Stimulated activated CD8-positive, alpha-beta memory T cell treated with anti-CD3 and anti-CD28 coated beads, Interleukin-7, amount 100 ng/mL, for 24 hours (primary cell): ENCODE results near the gene INTS6.

Experiments used
- DNase-seq: peaks from one replicate; pipeline ENCODE4 v3.0.0-alpha.2; 2020; ENCODE audit warnings: low read depth

INTS6 gene

DNA sequence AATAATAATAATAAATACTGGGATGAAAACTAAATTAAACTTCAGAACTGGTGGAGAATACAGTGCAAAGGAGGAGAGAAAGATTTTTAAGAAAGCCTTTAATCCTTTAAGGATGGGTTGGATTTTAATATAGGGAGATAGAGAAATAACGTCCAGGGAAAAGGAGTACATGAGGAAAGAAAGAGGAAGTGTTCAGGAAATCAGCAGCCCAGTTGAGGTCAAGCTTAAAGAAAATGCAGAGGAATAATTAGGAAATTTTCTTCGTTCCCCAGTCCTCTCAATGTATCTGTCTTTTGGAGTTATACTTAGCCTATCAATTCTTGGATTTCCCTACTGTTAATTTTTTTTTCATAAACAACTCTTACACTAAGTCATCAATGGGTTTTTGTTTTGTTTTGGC, 47.7 kb downstream of the INTS6 start:
- no peak for DNase-seq

DNA sequence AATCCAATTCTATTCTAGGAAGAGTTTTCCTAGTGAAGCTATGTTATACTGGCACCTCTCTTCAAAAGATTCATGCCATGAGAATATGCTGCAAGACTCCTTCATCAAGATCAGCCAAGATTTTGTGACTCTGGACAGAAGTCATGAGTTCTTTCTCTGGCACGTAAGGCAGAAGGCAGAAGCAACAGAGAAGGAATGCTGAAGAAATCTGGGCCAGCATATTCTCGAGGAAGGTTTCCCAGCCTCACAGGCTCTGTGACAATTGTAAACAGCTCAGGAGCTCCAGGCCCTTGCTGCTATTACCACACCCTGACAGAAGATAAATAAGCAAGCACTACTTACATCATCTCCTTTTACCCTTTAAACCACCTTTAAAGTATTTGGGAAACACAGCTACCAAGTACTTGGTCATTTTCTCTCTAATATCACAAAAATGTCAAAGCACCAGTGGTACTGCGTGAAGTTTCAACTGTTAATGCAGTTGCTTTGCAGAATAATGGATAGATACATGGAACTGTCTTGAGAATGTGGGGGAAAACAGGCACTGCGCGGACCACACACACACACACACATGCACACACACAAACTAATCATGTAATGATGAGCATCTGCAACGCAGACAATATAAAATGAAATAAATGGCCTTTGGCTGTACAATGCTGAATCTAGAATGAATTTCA, 55.4 kb downstream of the INTS6 start:
- no peak for DNase-seq

DNA sequence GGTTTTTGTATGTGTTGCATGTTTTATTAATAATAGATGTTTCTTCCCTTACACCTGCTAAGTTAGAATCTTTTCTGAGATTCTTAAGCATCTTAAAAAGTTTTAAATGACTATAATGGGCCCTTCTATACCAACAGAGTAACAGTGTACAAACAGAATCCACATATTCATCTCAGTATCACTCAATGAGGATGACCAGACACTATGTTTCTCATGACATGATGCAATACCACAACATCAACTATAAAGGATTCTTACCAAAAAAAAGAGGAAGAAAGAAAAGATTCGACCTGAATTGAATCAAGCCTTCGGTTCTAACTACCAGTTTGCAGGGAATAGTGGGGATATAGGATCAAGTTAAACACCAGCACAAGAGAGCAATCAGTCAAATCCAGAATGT, 56.5 kb downstream of the INTS6 start:
- no peak for DNase-seq

DNA sequence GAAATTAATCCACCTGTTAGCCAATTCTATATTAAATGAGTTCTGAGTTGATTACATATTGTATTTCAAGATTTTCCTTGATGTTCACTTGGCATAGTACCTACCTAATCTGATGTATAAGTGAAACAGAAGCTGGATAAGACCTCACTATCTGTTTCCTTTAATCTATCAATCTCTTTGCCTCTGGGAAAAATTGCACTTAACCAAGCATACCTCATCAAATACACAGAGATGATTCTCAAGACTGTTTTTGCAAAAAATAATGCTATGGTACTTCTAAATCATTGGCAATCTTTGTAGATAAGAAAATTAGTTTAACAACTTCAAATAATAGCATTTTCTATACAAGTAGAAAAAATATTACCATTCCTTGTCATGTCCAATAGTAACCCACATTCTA, 58.1 kb downstream of the INTS6 start:
- DNase-seq, result no peak

DNA sequence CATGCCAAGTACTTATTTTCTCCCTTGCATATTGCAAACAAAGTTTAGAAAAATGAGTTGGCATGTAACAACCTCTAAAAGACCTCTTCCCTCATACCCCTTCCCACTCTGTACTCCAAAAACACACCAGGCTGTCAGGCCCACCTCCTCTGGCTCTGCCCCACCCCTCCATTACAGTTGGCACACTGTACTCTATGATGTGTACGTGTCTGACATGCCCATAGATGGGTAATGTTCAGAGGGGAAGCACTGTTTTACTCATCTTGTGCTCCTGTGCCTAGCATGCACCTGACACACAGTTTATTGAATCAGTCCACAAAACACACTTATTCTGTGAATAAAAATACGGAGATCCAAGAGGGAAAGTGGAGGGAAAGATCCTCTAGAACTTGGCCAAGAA, 67.7 kb downstream of the INTS6 start:
- DNase-seq, result no peak

DNA sequence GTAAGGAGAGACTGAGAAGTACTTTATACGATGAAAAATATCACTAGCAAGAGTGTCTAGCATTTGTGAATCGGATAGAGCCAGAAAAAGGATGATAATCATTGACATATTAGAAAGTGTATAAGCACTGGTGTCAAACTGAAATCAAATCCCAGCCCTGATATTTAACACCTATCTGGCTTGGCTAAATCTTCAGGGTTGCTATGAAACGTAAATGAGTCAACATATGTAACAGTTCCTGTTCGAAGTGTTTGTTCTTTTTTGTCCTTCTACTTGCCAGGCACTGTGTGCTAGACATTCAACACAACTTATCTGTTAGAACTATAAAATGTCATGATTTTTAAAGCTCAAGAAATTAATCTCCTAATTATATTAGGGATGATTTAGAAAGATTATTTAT, 72.6 kb downstream of the INTS6 start:
- no peak for DNase-seq

DNA sequence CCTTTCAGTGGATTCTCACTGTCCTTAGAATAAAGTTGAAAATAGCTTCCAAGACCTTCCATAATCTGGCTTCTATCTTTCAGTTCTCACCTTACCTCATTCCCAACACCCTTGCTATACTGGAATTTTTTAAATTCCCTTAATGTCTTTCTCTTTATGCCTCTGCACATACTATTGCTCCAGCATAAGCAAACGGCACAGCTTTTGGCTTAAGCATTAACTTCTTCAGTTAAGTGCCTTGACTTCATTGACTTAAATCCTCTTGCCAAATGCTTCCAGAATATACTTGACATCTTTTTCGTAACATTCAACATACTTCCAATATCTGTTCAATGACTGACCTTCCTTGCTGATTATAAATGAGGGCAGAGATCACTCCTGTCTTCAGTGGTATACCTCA, 79.4 kb downstream of the INTS6 start:
- DNase-seq, result no peak

DNA sequence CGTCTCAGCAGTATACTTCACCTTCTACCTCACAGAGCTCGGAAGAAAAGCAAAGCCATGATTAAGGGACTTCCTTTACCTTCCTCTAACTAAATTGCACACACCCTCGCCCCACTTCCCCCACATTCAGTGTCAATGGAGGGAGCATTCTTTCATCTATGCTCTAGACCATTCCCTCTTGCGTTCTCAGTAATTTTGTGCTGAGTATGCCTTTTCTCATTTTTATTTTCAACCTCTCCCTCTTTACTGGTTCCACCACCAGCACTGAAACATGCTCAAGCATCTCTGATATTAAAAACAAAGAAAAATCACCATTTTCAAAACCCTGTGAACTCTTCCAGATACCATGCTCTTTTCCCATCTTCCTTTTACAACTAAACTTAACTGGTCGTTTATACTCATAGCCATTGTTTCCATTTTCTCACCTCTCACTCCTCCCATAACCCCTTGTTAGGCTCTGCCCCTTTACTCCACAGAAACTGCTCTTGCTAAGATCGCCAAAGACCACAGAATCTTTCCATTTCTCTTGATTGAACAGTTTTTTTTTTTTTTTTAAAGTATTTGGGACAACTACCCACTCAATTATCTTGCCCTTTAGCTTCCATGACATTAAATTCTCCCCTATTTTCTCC, 81.0 kb downstream of the INTS6 start:
- no peak for DNase-seq

DNA sequence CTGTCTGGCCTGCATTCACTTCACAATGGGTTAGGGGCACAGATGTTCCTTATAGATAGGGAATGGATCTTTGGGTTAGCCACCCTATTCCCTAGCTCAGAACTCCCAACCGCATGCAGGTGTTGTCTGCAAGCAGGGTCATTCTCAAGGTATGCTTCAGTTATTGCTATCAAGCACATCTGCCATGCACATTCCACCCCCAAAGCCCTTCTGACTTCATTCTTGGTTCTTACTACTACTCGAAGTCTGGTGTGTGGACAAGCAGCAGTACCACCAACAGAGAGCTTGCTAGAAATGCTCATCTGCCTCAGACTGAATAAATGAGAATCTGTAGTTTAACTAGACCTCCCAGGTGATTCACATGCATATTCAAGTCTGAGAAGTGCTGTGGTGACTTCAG, 82.0 kb downstream of the INTS6 start:
- no peak for DNase-seq

DNA sequence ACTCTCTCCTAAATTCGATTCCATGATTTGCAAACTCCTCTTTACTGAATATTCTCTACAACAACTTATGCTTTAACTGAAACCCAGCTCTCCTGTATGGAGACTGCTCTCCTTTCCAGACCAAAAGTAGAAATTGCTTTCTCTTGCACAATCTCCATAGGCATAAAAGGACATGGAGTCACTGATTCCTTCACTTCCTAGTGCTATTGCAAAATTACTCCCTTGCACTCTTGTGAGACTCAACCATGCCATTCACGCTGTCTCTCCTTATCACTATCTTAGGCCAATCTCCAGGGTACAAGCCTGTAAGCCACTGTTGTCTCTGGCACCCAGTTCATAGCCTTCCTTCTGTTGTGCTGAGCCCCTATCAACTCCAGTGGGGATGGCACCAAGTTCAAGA, 82.7 kb downstream of the INTS6 start:
- DNase-seq, result no peak

DNA sequence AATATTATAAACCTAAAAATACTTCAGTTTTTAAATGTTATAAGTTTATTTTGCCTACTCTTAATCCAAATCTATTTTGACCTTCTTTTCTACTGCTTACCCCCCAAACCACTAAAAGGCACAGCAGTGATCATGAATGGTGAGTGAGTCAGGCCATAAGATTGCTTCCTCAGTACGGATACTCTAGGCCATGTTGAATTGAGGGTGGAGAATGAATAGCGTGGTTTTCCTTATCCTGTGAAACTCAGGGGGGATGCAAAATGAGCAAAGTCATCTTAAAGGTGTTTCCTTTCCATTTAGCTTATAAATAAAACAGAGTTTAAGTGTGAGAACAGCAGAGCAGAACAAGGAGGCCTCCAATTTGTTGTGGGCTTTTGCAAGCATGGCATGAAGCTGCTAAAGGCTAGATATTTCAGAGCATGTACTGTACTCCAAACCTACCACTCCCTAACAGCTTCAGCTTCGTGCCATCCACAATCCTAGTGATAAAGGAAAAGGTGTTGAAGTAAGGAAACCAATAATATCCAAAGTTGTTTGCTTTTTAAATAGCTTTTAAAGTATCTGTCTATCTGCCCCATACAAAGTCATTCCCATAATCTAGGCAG, 88.3 kb downstream of the INTS6 start:
- no peak for DNase-seq

DNA sequence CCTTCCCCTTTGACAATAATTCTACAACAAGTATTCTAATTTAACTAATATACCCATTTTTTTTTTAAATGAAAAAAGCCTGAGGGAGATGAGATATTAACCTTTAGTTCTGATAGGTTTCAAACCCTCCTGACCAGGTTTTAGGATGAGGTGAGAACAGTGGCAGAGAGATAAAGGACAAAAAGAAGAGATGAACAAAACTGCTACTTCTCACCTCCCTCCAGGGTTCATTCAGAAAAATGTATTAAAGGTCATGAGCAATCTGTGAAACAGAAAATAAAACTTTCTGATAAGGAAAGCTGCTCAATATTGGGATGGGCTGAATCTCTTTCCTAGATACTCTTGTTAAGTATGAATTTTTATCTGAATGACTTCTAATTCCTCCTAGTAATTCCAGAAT, 89.2 kb downstream of the INTS6 start:
- DNase-seq, result no peak

DNA sequence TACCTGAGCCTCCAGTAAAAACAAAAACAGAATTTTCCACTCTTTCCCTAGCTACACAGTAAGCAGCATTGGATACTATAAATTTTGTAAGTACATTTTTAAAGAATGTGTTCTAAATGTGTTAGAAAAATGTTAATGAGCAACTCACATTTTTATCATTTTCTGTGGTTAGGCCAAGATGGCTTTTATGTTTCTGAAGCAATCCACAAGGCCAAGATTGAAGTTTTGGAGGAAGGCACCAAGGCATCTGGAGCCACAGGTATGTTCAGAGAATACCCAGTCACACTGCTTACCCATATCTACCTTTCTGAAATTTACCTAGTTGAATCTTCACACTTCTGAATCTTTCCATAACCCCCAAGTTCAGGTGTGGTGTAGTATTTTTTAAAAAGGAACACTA, 91.7 kb downstream of the INTS6 start:
- no peak for DNase-seq

DNA sequence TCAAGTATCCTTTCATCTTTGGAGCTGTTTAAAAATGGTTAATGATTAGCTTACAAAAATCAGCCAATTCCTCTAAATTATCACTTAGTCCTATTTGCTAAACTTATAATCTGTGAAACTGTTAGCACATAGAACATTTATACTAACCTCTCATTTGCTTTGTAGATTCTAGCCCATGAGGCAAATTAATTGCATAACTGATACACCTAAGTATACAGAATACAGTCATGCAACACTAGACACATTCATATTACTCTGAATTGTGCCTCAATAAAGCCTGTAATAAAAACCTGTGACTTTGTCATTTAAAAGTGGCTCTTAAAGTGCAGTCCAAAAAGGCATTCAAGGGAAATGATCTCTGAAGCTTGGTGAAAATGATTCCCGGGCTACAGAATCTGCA, 92.3 kb downstream of the INTS6 start:
- no peak for DNase-seq

DNA sequence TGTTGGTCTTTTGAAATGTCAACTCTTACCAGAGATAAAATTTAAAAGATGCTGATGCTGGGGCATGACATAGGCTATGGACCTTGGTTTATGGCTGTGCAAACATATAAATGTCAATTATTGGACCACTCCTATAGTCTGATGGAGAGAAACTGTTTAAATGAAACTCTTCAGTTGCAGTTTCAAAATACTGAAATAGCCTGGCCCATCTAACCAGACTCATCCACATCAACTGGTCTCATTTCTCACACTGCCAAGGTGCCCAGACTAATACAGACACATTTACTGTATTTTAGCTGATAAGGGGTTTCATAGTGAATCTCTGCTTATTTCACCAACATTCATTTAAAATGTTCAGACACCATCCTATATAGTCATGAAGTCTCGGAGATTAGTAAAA, 93.5 kb downstream of the INTS6 start:
- DNase-seq, result no peak

DNA sequence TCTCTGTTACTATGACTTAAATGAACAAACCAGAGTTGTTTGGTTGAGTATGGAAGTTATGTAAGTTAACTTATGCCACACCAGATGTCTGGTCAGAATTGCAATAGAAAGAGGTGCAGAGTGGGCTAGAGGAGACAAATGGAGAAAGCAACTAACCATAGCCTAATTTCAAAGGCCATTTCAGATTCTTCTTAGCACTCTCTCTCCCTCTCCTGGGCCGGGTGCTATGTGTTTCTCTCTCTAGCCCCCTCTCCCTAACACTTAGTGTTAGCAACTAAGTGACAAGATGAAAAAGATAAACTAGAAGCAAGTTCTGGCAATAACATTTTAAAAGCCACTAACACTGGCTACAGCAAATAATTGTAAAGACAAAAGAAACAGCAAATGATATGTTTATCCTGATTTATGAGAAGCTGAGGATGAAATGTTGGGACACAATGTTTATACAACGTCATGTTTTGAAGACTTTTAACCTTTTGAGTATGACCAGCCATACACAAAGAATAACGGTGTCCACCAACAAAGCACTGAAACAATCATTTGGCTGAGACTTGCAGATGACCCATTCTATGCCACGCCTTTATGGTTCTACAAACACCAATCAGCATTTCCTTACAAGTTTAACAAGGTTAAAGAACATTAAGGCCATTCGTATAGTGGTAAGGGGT, 94.8 kb downstream of the INTS6 start:
- DNase-seq, result no peak

DNA sequence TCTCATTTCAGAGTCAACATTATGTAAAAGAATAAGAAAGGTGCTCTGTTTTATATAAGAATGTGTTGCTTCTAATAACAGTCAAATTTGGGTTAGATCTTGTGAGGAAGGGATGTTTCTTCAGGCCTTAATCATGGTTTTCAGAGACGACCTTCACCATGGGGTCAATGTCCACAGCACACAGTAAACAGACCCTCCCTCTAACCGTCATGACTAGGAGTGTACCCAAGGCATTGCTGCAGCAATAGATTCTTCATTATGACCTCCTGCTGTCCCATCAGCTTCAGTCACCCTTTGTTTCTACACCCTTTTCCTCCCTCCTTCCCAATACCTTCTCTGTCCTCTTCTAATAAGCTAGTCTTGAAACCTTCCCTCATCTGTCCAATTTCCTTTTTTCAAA, 97.6 kb downstream of the INTS6 start:
- no peak for DNase-seq

DNA sequence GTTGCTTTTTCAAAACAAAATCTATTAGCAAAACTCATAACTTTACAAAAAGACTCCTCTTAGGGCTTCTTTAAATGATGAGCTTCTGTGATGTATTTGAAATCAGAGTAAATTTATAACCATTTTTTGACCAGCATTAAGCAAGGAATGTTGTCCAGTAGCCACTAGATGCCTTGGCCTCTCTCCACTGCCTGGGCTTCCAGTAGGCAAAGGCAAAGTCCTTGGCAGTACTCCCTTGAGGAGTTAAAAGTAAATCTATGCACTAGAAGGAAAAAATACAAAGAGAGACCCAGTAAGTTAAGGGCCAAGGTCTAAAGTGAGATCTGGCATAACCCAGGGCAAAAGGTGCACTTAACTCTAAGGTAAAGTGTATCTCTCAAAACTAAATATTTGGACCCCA, 103.8 kb downstream of the INTS6 start:
- DNase-seq, result no peak

DNA sequence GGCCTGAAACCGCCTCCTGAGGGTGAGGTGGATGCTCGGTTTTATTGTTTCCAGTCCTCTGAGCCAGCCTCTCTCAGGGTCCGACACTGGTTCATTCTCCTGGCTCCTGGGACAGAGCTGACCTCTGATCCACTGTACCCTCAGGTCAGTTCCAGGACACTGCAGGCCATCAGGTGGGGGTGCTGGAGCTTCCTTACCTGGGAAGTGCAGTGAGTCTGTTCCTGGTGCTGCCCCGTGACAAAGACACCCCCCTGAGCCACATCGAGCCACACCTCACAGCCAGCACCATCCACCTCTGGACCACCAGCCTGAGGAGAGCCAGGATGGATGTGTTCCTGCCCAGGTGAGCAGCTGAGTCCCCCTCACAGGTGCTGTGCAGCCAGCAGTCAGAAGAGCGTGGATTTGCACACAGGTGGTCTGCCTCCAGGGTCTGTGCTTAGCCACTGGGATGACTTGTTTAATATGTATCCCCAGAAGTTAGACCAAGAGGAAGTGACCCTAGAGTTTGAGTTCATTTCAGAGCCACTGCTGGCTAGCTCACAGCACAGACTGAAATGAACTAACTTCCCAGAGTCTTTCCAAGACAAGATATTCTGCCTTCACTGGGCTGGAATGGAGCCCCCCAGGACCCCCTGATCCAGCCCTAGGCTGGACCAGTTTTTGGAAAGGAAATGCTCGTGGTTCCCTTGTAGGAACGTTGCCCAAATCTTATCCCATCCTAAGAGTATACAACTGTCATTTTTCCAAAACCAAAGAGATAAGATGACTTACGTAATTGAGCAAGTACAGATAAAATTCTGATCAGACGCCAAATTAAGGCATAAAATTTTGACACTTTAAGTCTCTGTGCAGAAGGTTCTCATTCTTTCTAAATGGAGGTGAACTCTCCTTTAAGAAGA, 104.5 kb downstream of the INTS6 start:
- no peak for DNase-seq

DNA sequence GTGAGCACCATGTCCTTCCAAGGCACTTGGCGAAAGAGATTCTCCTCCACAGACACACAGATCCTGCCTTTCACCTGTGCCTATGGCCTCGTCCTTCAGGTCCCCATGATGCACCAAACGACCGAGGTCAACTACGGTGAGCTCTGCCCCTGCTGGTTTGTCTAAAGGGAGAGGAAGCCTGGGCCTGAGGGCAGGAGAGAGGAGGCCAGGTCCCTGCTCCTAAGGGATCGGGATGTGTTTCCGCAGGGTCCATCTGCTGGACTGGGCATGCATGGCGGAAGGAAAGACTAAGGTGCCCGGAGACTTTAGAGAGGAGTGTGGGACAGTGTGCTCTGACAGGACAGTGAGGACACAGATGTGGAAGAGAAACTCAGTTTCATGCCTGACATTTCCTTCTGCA, 105.7 kb downstream of the INTS6 start:
- no peak for DNase-seq

DNA sequence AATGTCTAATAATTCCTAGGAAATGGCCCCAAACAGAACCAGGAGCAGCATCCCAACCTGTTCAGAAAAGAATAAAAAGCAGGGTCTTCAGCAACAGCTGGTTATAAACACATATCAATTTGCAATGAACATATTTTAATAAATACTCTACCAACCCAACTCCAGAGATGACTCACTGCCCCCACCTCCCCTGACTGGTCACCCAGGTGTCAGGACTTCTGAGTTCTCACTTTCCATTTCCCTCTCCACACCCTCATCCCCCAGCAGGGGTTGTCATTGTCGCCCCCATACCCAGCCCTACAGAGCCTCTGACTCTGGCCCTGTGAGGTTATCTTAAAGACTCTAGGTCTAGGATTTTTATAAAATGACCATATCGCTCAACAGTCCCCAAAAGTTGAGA, 106.4 kb downstream of the INTS6 start:
- no peak for DNase-seq

DNA sequence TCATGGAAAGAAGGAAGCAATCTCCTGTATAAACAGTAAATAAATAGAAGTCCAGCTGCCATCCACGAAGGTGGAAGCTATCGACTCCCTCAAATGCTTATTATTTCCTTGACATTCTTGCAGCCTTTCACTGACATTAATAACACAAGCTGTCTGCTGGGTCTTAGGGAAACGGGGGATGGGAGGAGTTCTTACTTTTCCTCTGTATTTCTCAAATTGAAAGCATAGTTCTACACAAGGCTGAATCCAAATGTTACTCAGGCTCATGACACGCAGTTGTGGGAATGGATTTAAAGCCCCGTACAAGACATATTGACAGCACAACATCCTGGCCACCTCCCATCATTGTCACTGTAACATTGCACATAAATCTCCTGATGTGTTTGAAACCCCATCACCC, 109.4 kb downstream of the INTS6 start:
- DNase-seq, result no peak
